Activated CD4-positive, alpha-beta T cell treated with anti-CD3 and anti-CD28 coated beads, Interleukin-2, amount 50 U/mL, for 1 hour (primary cell): ENCODE measurements around the gene TMEM175.
"Not testable (repeated sequence)": the region's sequence is repeated elsewhere in the genome, so short reads cannot be mapped to it uniquely, and the experiment has no call there.

Experiments used
- DNase-seq: peaks from one replicate; pipeline ENCODE4 v3.0.0-alpha.2; 2020

The TMEM175 gene

DNA sequence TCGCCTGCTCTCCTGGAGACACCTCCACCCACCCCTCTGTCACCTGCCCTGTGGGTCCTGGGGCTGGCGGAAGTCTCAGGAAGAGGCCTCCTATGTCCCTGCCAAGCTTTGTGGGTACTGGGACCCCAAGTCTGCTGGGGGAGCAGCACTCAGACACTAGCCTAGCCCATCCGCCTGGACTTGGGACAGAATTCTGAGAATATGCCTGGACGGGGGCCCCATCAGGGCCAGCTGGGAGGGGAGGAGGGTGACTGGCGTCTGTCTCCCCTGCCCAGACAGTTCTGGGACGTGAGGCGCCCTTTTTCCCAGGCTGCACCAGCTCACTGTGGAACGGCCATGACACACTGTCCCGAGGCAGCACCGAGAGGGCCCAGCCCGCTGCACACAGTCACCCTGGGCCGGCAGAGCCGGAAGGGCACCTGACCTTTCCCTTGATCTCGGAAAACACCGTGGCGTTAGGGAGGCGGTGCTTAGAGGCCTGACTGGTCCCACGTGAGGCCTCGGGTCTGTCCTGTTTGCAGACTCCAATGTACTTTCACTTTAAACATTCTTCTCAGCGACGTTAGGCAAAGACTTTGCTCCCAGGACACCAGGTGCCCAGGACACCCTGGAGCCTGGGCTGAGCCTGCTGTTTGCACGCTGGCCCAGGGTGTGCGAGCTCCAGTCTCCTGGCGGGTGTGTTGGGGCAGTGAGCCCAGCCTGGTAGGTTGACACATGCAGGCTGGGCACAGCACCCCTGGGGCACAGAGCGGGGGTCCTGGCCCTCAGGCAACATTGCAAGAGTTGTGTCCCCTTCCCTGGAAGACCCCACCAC lies 60.2 kb downstream of the TMEM175 start:
- no peak for DNase-seq

DNA sequence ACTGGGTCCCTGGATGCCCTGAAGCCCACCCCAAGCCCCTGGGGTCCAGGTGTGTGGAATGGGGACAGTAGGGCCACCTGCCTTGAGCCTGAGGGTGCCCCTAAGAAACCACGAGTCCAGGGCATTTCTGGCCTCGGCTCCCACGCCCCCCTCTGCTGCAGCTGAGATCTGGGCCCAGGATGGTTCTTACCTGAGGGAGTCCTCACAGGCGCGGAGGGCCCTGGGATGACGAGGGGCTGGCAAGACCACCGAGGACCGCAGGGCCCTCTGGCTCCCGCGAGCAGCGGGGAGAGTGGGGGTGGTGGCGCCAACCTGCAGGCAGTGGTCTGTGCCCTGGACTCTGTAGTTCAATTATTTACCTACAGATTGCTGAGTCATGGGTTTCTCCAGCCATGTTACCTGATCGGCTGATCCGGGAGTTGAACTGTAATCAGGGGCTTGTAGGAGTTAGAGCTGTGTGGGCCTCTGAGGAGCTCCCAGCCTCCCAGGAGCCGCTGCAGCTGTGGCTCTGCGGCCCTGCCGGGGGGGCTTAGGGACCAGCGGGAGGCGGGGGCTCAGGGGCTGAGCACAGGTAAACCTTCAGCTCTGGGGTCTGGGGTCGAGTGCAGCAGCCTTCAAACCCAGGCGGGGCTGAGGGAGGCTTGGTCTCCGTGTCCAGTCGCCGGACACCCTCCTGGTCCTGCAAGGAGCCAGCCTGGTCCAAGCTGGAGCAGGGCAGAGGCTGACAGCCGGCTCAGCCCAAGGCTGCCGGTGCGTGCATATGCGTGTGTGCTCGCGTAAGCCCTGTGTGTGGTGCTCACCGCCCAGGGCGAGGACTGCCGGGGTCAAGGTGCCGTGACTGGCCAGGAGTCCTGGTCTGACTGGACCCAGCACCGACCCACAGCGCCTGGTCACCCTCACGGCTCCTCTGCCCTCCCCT lies 61.1 kb downstream of the TMEM175 start, which contains the start of gene SLC26A1:
Gene SLC26A1 (minus strand): TSS at position 294 of the 919 bp plus-strand sequence. CDS start 1,701 bp downstream, outside the sequence.
- DNase-seq, result no peak

DNA sequence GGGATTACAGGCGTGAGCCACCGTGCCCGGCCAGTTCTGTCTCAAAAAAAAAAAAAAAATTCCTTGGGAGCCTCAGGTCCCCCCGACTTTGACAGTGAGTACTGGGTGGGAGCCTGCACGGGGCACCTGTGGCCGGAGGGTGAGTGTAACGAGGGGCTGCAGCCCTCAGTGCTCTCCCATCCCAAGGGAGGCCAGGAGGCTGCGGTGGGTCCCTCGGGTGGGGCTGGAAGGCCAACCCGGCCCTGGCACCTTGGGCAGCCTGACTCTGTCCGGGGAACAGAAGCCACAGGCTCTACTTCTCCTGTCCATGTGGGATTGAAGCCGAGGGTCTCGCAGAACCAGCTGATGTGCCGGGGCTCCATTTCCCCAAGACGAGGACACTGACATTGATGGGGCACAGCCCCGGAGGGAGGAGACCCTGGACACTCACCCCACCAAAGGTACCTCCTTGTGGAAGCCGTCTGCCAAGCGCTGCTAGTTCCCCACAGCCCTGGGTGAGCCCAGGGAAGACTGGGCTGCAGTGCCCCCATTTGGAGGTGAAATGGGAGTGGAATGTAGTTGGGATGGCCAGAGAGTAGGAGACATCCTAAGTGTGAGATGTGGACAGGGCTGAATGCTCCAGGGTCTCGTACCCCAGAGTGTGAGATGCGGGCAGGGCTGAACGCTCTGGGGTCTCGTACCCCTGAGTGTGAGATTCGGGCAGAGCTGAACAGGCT lies 63.2 kb downstream of the TMEM175 start:
- no peak for DNase-seq

DNA sequence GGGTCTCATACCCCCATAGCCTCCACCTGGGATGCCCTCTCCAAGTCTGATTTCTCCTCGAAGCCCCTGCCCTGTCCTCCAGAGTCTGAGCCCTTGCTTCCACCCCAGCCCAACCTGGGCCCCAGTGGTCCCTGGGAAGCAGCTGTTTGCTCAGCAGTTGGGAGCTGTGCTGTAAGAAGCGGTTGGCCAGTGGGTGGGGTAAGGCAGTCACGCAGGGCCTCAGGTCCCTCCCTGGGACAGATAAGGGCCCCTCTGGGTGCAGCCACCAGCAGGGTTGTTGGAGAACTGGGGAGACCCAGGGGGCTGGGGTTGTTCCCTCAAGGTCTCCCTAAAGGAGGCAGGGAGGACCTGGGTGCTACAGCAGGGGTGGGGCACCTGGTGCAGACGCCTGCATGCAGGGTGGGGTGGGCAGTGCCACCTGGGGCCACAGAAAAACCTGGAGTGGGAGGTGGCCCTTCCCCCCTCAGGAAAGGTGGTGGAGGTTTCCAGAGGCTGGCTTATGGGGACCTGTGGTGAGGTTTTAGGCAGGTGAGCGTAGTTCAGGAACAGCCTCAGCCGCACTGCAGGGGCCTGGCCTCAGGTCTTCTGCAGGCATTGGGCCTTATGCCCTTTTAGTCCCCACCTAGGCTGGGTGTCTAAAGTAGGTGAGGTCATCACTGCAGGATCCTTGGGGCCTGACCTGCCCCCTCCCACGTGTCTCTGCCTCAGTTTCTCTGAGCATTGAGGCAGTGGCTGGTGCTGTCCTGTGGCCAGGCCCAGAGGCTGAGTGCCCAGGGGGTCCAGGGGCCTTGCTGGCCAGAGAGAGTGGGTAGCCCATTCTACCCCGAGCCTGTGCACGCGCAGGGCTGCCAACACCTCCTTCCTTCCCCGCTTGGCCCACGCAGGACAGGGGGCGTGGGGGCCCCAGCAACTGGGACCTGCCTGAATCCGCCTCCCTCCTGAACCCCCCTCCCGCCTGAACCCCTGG lies 64.1 kb downstream of the TMEM175 start:
- no peak for DNase-seq

DNA sequence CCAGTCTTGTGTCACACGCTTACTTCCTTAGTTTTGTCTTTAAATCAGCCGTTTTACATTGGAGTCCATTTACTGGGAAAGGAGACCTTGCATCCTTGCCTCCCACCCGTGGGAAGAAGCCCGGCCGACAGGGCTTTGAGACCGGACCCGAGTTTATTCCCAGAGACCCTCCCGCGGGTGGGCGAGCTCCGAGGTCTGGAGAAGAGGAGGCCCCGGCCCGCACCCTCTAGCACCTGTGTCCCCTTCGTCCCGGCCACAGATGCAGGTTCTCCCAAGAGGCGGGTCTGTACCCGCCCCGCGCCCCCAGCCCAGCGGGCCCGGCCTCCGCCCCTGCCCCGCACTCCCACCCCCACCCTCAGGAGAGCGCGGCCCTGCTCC lies 64.7 kb downstream of the TMEM175 start:
- DNase-seq, result no peak

DNA sequence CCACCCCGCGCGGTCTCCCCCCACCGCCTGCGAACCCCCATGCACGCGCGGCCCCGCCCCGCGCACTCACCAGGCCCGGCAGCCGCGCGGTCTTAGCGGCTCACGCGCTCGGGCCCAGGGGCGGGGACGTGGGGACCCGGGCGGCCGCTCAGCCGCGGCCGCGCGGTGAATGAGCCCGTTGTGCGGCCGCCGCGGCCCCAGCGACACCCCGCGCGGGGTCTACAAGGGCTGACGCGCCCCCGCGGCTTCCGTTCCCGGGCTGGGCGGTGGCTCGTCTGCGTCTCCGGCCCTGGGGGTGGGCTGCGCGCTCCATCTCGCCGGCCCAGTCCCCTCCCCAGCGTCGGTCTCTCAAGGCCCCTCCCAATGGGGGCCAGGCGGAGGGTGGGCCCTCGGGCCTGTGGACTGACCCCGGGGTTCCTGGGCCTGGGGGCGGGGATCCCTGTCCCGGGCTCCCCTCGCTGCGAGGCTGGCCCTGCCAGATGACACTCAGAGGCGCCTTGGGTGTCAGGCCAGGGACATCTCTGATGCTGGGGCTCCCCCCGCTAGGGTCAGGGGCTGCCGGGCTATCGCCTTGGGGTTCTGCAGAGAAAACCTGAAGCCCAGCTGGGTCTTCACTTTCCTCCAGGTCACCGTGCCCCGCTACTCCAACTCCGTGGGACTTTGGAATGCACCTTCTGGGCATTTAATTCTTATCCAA lies 65.3 kb downstream of the TMEM175 start:
- DNase-seq, result no peak

DNA sequence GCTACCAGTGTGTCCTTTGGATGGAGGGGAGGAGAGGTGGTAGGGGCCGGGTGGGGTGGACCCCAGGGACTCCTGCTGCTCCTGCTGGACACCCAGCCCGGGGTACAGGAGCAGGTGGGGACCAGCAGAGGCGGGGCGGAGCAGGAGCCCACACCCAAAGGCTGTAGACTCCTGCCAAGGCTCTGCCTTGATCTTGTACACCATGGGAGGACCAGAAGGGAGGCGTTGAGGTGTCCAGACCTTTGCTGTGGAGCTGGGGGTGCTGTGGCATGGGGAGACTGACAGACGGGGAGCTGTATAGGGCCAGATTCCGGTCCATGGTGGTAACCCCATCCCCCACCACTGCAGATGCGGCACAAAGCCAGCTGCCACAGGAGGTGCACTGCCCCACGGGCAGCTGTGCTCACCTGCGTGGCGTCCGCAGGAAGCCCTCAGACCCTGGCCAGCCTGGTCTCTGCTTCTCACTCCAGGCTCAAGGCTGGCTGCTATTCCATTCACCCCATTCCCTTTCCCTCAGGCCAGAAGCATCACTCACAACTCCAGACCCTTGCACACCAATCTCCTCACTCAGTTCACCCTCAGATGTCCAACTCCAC lies 65.9 kb downstream of the TMEM175 start:
- DNase-seq, result no peak

DNA sequence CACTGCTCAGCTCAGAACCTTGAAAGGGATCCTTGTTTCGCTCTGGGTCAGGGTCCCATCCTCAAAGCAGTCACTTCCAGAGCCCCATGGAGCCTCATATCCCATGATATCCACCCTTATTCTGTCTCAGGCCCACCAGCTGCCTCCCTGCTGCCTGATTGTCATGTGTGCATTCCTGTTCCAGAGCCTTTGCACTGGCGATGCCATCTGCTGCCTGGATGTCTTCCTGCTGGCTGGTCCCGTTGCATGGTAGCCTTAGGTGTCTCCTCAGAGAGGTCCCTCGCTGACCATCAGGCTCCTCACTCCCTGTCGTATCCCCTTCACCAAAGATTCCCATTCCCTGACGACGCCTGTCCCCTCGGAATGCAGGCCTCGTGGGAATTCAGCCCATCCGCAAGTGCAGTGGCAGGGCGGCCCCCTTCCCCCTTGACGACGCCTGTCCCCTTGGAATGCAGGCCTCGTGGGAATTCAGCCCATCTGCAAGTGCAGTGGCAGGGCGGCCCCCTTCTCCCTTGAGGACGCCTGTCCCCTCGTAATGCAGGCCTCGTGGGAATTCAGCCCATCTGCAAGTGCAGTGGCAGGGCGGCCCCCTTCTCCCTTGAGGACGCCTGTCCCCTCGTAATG lies 67.1 kb downstream of the TMEM175 start:
- not testable (repeated sequence) for DNase-seq

DNA sequence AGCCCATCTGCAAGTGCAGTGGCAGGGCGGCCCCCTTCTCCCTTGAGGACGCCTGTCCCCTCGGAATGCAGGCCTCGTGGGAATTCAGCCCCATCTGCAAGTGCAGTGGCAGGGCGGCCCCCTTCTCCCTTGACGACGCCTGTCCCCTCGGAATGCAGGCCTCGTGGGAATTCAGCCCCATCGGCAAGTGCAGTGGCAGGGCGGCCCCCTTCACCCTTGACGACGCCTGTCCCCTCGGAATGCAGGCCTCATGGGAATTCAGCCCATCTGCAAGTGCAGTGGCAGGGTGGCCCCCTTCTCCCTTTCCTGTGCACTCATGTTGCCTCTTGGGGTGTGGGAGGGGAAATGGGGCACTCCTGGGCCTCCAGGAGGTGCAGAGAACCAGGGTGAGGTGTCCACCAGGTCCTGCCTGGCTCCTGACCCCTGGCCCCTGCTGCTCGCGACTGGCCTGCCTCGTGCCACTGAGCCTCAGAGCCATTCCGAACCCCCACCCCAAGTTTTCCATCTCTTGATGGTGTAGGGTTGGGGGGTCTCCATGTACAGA lies 67.7 kb downstream of the TMEM175 start:
- DNase-seq, result no peak

DNA sequence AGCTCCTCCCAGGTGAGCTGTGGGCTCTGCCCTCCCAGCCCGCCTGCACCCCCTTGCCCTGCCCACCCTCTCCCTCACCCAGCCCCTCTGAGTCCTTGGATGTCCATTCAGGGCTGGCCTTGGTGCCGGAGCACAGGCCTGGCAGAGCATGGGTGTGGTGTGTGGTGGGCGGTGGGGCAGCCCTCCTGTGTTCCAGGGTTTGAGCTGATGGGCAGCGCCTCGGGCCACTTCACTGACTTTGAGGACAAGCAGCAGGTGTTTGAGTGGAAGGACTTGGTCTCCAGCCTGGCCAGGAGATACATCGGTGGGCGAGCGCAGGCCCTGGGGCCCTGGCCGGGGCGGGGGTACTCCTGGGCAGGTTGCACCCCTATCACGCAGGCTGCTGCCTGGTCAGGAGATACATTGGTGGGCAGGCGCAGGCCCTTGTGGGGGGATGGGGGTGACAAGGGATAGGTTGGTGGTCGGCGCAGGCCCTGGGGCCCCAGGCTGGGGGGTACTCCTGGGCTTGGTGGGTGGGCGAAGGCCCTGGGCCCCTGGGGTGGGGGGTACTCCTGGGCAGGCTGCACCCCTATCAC lies 68.5 kb downstream of the TMEM175 start:
- DNase-seq, result no peak

DNA sequence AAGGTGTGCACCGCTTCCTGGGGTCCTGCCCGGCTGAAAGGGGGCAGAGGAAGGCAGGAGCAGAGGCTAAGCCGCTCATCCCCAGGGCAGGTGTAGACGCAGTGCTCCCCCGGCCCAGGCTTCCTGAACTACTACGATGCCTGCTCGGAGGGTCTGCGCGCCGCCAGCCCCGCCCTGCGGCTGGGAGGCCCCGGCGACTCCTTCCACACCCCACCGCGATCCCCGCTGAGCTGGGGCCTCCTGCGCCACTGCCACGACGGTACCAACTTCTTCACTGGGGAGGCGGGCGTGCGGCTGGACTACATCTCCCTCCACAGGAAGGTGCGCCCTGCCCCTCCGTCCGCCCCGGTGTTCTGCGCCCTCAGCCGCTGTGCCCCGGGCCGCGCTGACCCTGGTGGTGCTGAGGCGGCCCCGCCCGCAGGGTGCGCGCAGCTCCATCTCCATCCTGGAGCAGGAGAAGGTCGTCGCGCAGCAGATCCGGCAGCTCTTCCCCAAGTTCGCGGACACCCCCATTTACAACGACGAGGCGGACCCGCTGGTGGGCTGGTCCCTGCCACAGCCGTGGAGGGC lies 69.4 kb downstream of the TMEM175 start:
- DNase-seq, result no peak

DNA sequence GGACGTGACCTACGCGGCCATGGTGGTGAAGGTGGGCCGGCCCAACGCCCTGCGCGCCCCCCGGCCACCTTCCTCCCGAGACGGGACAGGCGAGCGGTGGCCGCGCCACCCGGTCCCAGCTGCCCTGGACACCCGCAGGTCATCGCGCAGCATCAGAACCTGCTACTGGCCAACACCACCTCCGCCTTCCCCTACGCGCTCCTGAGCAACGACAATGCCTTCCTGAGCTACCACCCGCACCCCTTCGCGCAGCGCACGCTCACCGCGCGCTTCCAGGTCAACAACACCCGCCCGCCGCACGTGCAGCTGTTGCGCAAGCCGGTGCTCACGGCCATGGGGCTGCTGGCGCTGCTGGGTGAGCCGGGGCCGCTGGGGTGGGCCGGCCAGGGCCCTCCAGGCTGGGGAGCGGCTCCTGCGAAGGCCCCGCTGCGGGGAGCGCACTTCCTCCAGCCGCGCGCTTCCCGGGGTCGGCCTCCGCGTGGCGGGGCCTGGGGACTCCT lies 69.9 kb downstream of the TMEM175 start:
- no peak for DNase-seq

DNA sequence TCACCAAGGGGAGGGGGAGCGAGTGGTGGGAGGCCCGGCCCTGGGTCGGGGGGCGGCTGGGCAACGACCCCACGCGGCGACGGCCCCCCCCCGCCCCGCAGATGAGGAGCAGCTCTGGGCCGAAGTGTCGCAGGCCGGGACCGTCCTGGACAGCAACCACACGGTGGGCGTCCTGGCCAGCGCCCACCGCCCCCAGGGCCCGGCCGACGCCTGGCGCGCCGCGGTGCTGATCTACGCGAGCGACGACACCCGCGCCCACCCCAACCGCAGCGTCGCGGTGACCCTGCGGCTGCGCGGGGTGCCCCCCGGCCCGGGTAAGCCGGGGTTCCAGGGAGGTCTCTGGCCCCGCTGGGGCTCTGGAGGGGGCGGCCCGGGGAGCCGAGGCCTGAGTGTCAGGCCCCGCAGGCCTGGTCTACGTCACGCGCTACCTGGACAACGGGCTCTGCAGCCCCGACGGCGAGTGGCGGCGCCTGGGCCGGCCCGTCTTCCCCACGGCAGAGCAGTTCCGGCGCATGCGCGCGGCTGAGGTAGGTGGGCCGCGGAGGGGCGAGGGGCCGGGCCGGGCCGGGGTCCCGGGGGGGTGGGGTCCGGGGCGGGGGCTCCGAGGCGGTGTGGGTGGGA lies 70.5 kb downstream of the TMEM175 start:
- no peak for DNase-seq

DNA sequence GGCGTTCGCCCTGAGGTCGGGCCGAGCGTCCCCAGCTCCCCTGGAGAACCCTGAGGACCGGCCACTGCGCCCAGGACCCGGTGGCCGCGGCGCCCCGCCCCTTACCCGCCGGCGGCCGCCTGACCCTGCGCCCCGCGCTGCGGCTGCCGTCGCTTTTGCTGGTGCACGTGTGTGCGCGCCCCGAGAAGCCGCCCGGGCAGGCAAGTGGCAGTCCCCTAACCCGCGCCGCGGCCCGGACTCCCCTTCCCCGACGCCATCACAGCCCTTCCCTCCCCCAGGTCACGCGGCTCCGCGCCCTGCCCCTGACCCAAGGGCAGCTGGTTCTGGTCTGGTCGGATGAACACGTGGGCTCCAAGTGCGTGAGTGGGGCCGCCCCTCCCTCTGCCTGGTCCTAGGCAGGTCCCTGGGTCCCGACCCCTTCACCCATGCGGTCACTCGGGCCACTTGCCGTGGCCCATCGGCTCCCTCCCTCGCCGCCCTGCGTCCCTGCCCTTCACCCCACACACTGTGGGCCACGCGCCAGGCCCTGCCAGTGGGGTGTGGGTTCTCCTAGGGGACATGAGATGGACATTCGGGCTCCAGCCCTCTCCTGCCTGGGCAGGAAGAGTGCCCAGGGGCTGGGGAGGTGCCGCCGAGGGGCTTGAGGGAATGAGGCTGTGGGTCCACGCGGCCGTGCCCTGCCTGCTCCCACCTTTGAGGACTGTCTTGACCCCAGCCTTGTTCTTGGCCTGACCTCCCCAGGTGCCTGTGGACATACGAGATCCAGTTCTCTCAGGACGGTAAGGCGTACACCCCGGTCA lies 71.2 kb downstream of the TMEM175 start:
- no peak for DNase-seq

DNA sequence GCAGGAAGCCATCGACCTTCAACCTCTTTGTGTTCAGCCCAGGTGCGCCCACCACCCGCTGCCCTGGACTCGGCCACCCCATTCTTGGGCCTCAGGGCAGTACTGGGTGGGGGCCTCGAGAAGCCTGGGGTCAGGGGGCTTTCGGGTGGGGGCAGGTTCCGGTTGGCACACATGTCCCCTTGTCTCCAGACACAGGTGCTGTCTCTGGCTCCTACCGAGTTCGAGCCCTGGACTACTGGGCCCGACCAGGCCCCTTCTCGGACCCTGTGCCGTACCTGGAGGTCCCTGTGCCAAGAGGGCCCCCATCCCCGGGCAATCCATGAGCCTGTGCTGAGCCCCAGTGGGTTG lies 71.8 kb downstream of the TMEM175 start:
- DNase-seq, result no peak

DNA sequence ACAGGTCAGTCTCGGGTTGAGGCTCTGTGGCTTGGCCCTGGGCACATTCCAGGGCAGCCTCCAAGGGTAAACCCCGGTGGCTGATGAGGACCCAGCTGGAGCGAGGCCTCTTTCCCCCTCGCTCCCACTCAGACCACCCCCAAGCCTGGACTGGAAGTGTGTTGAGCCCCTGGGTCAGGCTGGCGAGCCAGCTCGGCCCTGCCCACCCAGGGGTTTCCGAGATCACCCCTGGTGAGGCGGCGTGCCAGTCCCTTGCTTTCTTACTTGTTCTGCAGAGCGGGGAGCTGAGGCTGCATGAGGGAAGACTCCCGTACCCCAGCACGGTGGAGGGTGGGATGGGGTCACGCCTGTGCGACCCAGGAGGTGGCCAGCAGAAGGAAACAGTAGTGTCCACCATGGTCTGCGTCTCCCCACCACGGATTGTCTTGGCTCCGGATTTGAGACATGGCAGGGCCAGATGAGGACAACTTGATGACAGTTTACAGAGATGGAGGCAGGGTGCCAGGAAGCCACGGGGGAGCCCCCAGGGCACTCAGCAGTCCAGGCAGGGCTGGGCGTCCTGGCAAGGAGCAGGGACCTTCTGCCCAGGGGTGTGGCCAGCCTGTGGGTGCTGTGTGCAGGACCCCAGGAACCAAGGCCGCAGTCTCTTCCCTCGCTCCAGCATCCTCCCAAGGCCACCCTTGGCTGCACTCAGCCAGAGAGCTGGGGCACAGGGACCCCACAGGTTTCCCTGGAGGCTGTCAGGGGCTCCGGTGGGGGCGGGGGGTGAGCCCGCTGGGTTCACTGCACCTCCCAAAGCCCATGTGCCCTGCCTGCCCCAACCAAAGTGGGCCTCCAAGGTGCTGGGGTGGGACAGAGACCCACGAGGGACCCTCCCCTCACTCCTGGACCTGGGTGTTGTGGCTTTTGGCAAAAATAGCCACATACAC lies 72.6 kb downstream of the TMEM175 start:
- DNase-seq, result no peak

DNA sequence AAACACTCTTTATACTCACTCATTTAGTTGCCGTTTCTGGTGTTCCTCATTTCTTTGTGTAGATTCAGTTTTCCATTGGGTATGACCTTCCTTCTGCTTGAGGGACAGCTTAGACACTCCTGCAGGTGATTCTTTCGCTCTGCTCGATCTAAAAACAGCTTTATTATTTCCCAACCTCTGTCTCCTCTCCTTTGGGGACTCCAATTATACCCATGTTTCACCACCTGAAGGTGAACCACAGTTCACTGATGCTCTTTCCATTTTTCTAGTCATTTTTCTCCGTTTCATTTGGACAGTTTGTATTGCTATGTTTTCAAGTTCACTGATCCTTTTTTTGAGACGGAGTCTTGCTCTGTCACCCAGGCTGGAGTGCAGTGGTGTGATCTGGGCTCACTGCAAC lies 74.6 kb downstream of the TMEM175 start:
- no peak for DNase-seq
